Gastrocnemius medialis (tissue), 4 donors: Measurements from ENCODE around the gene TMEM17. TPM values are rescaled to one million over a fixed set of nuclear protein-coding genes. Genes with fewer than 3 reads are reported as not detected.

ENCODE experiments used
- ATAC-seq, 2 donors: fragments of 150-250 bp; one replicate each; pipeline ENCODE4 v1.9.1; 2016
- DNase-seq, 2 donors: peaks; one replicate each; pipeline ENCODE4 v3.0.0-alpha.2; 2019
- H3K27ac ChIP-seq, 4 donors: fragments of 200-600 bp; sonication (generic); 1 replicate in 1 of 4; 2 replicates in 3 of 4; pipeline ENCODE4 v1.5.1; 2016 to 2018; ENCODE audit warnings: mild to moderate bottlenecking in 2 of 4, moderate library complexity in 1 of 4
- H3K27me3 ChIP-seq, 3 donors: fragments of 200-600 bp; sonication (generic) in 2 of 3; 1 replicate in 1 of 3; 2 replicates in 2 of 3; pipeline versions ENCODE4 v1.5.1 to v1.6.0; 2016 to 2019; ENCODE audit warnings: mild to moderate bottlenecking in 1 of 3, moderate library complexity in 1 of 3
- H3K36me3 ChIP-seq, 2 donors: fragments of 200-600 bp; sonication (generic) in 1 of 2; one replicate each; pipeline ENCODE4 v1.5.1; 2017 to 2018
- H3K4me1 ChIP-seq, 2 donors: fragments of 200-600 bp; sonication (generic) in 1 of 2; one replicate each; pipeline ENCODE4 v1.5.1; 2016 to 2017; ENCODE audit warnings: mild to moderate bottlenecking in 2 of 2
- H3K4me3 ChIP-seq, 4 donors: fragments of 200-600 bp; sonication (generic) in 3 of 4; 1 replicate in 1 of 4; 2 replicates in 3 of 4; pipeline ENCODE4 v1.5.1; 2016 to 2019; ENCODE audit warnings: mild to moderate bottlenecking in 2 of 4
- H3K9me3 ChIP-seq, 3 donors: fragments of 200-600 bp; sonication (generic) in 2 of 3; 1 replicate in 1 of 3; 2 replicates in 2 of 3; pipeline ENCODE4 v1.5.1; 2016 to 2019
- CTCF ChIP-seq, 5 experiments: fragments of 450-650 bp in 3 of 5; fragments of 200-600 bp in 2 of 5; sonication (generic) in 2 of 5; IDR thresholded peaks in 4 of 5; conservative IDR thresholded peaks in 1 of 5; 1 replicate in 4 of 5; 2 replicates in 1 of 5; pipeline ENCODE4 v1.5.1; 2016 to 2019; ENCODE audit warnings: antibody characterized with exemption in 5 of 5, mild to moderate bottlenecking in 3 of 5, moderate library complexity in 3 of 5
- POLR2A ChIP-seq, 2 donors: fragments of 450-650 bp; IDR thresholded peaks; one replicate each; pipeline ENCODE4 v1.6.1; 2017; ENCODE audit warnings: antibody characterized with exemption in 2 of 2, mild to moderate bottlenecking in 2 of 2, moderate library complexity in 2 of 2
- in situ Hi-C, 4 donors: fragments of 200-750 bp; cut with MboI; loops; one replicate each; pipeline versions ENCODE4 v1.15.0 to v1.8.0; 2017; ENCODE audit warnings: low sequenced_read_pairs in 4 of 4
- intact Hi-C: fragments of 100-400 bp; cut with DNase I; formaldehyde crosslinking; loops from one replicate; pipeline ENCODE4 v1.15.1; 2023; ENCODE audit warnings: low total_unique reads
- total RNA-seq, 4 donors: library from RNA; depleted of rRNA; stranded (reverse); fragments of >200 nt; gene quantifications; one replicate each; pipeline versions ENCODE4 v1.1.0 to v1.2.3, GENCODE V29; 2016

Gene TMEM17
- total RNA-seq, 4 donors from 2014 or later: 0.15 to 1.8 (median 0.51) TPM

- H3K27me3 ChIP-seq: no peaks in the 10 kb centered on the region
- no peaks in the 10 kb centered on the region for H3K4me1 ChIP-seq
- DNase-seq (no peak), ATAC-seq (no peak)
- no peak overlapping the region for H3K27ac ChIP-seq
- H3K36me3 ChIP-seq: no peaks in the 10 kb centered on the region
- no peak overlapping the region for H3K4me3 ChIP-seq
- no peak for TF ChIP-seq POLR2A (IDR thresholded peaks at IDR 0.05)
- no peak for TF ChIP-seq CTCF (IDR thresholded peaks at IDR 0.05 in 4 of 5, conservative IDR thresholded peaks at IDR 0.05 in 1 of 5)
- H3K9me3 ChIP-seq: no peaks in the 10 kb centered on the region
- intact Hi-C loops (loop anchor here (10.0 kb wide), 1 partner anchor 254 kb away; the partner anchor contains the start of gene EHBP1), in situ Hi-C loops (loop anchor here in 2 of 4 donors (5.0 kb wide), 2 partner anchors 322 to 327 kb away; no protein-coding TSS in a partner anchor)
Measured at GRCh38 chr2:62450716-62451191, 55.2 kb downstream of the TMEM17 start.

Other genes starting within 250 kb of the TMEM17 start
- 10 to 100 TPM; 11.1 to 19.0 (median 15.4) TPM for gene EHBP1, start 199.5 kb upstream of the TMEM17 start, total RNA-seq